ENCODE data around the gene YWHAG. TPM values are rescaled to one million over a fixed set of nuclear protein-coding genes. Genes with fewer than 3 reads are reported as not detected.
"Not testable (repeated sequence)": the region's sequence is repeated elsewhere in the genome, so short reads cannot be mapped to it uniquely, and the experiment has no call there.

The YWHAG gene
- total RNA-seq, 6 donors from 2014 or later = 51.3 to 114 (median 73.4) TPM

GRCh38 chr7:76296743-76297740 lies 61.7 kb downstream of the YWHAG start:
- TF ChIP-seq POLR2AphosphoS5 (IDR thresholded peaks at IDR 0.05) (peak; percentile 60 to 72), EP300 (IDR thresholded peaks at IDR 0.05) (peak in 1 of 4 donors; percentile 46), POLR2A (IDR thresholded peaks at IDR 0.05) (peak in 1 of 4 donors; percentile 25), CTCF (IDR thresholded peaks at IDR 0.05) (no peak)
- peak; percentile 66 to 81 for ATAC-seq (ENCODE audit: low FRiP score in 2 of 2)
- DNase-seq = peak in 1 of 2 donors; percentile 92
- Histone ChIP-seq H3K4me1 (peaks cover 36 to 61% (median 48%) of the 10 kb centered on the region in 4 donors), H3K4me3 (no peak overlapping the region), H3K27ac (peak overlapping the region; percentile 72 to 92 (median 86)), H3K27me3 (no peaks in the 10 kb centered on the region), H3K36me3 (no peaks in the 10 kb centered on the region), H3K9me3 (no peaks in the 10 kb centered on the region)
- WGBS, 2 donors = 66 to 76% methylated on average over 20 to 21 of the region's 22 CpGs

- Histone ChIP-seq H3K27me3 (no peaks in the 10 kb centered on the region), H3K9me3 (no peaks in the 10 kb centered on the region), H3K27ac (peak overlapping the region; percentile 83 to 93 (median 92)), H3K36me3 (no peaks in the 10 kb centered on the region), H3K4me1 (peaks cover 44 to 61% (median 53%) of the 10 kb centered on the region in 4 donors), H3K4me3 (peak overlapping the region in 2 of 4 donors; percentile 17 to 21)
- DNase-seq (peak; percentile 94 to 95), ATAC-seq (ENCODE audit: low FRiP score in 2 of 2) (peak; percentile 85 to 88)
- TF ChIP-seq POLR2A (IDR thresholded peaks at IDR 0.05) = peak in 1 of 4 donors; percentile 58
- TF ChIP-seq CTCF (IDR thresholded peaks at IDR 0.05) = no peak
- TF ChIP-seq EP300 (IDR thresholded peaks at IDR 0.05) = peak in 1 of 4 donors; percentile 79
- peak in 1 of 2 donors; percentile 72 for TF ChIP-seq POLR2AphosphoS5 (IDR thresholded peaks at IDR 0.05)
- 20 to 47% methylated on average over 17 to 19 of the region's 20 CpGs for WGBS, 2 donors
Observed at GRCh38 chr7:76294344-76295024, 64.3 kb downstream of the YWHAG start.

DNA sequence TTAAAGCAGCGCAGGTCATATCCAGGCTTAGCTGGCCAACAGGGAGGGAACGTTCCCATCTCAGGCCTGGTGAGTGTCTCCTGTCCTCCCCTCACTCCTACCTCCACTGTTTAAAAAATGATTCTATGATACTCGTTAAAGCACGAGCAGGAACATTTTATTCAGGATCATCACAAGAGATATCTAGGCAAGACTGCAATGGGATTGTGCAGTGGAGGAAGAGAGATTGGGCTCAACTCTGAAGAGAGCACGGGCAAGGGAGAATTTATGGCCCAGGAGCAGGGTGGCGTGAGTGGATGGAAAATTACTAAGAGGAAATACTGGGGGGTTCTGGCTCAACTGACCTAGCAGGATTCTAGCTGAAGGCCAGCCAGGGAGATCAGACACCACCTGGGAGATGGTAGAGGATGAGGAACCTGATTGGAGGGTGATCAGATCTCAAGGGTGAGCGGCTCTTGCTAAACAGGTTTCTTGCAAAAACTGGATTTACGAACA lies 65.3 kb downstream of the YWHAG start:
- Histone ChIP-seq H3K27me3 (no peaks in the 10 kb centered on the region), H3K36me3 (no peaks in the 10 kb centered on the region), H3K27ac (peak overlapping the region; percentile 83 to 93 (median 92)), H3K9me3 (no peaks in the 10 kb centered on the region), H3K4me3 (no peak overlapping the region), H3K4me1 (peaks cover 44 to 61% (median 53%) of the 10 kb centered on the region in 4 donors)
- no peak for TF ChIP-seq POLR2AphosphoS5 (IDR thresholded peaks at IDR 0.05)
- no peak for TF ChIP-seq EP300 (IDR thresholded peaks at IDR 0.05)
- TF ChIP-seq CTCF (IDR thresholded peaks at IDR 0.05) = no peak
- TF ChIP-seq POLR2A (IDR thresholded peaks at IDR 0.05) = no peak
- 77 to 86% methylated on average over 8 of the region's 8 CpGs for WGBS, 2 donors
- DNase-seq (no peak), ATAC-seq (ENCODE audit: low FRiP score in 2 of 2) (no peak)

DNA sequence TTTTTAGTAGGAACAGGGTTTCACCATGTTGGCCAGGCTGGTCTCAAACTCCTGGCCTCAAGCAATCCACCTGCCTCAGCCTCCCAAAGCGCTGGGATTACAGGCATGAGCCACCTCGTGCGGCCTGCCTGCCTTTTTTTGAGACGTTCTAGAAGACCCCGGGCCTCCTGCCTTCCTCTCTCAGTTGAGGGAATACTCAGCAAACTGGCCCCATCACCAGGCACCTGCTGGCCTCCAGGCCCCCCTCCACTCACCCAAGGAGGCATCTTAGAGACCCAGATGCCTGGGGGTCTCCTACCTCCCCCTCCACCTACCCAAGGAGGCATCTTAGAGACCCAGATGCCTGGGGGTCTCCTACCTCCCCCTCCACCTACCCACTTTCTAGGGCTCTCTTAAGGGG lies 65.9 kb downstream of the YWHAG start:
- not testable (repeated sequence) for DNase-seq; H3K36me3 ChIP-seq; H3K9me3 ChIP-seq; ATAC-seq (ENCODE audit: low FRiP score in 2 of 2); H3K27me3 ChIP-seq; H3K4me3 ChIP-seq
- H3K27ac ChIP-seq = peak overlapping the region; percentile 83 to 93 (median 92)
- peaks cover 44 to 60% (median 53%) of the 10 kb centered on the region in 4 donors for H3K4me1 ChIP-seq
- 87 to 97% methylated on average over 5 of the region's 5 CpGs for WGBS, 2 donors

- peaks cover 40 to 56% (median 49%) of the 10 kb centered on the region in 4 donors for H3K4me1 ChIP-seq
- H3K4me3 ChIP-seq = peak overlapping the region; percentile 4 to 49 (median 38)
- peak; percentile 7 to 15 for ATAC-seq (ENCODE audit: low FRiP score in 2 of 2)
- H3K9me3 ChIP-seq = no peaks in the 10 kb centered on the region
- peak overlapping the region; percentile 83 to 93 (median 92) for H3K27ac ChIP-seq
- TF ChIP-seq POLR2AphosphoS5 (IDR thresholded peaks at IDR 0.05) = no peak
- WGBS, 2 donors = 3 to 4% methylated on average over 5 of the region's 5 CpGs
- H3K27me3 ChIP-seq = no peaks in the 10 kb centered on the region
- H3K36me3 ChIP-seq = no peaks in the 10 kb centered on the region
- peak in 1 of 2 donors; percentile 60 for DNase-seq
Observed at GRCh38 chr7:76292213-76292573, 66.6 kb downstream of the YWHAG start.
